RWPE1 (cell line): Measurements from ENCODE around the gene NCOA1.

Experiments
- CTCF ChIA-PET: fragments of 350-600 bp; sonication (Branson Sonifier 250); formaldehyde crosslinking; extraction: SDS; loops from one replicate; lab custom pipeline; 2021; lab: Yijun Ruan, JAX
- POLR2A ChIA-PET: fragments of 400-600 bp; formaldehyde crosslinking; extraction: SDS; loops from one replicate; lab custom pipeline; 2020; ENCODE audit warnings: antibody characterized with exemption; ENCODE audit not compliant: low non-redundant PET; lab: Yijun Ruan, JAX
- DNase-seq: peaks from one replicate; pipeline ENCODE4 v3.0.0; 2012; ENCODE audit warnings: low spot score
- H3K27ac ChIP-seq: fragments of 450-650 bp; 2 replicates; pipeline ENCODE4 v1.5.1; 2017
- CTCF ChIP-seq: fragments of 450-650 bp; conservative IDR thresholded peaks from 2 replicates; pipeline ENCODE4 v1.5.1; 2017; ENCODE audit warnings: low read depth, mild to moderate bottlenecking

Gene NCOA1

GRCh38 chr2:24809316-24810007, 318.4 kb downstream of the NCOA1 start:
- no peak overlapping the region for H3K27ac ChIP-seq
- no peak for TF ChIP-seq CTCF
- ChIA-PET CTCF (interaction anchor here (0.6 to 0.7 kb wide), 3 partner anchors 11 to 370 kb away, joined by 3 to 9 read pairs (median 3); no protein-coding TSS in a partner anchor), POLR2A (no interaction called here)
- DNase-seq: no peak

DNA sequence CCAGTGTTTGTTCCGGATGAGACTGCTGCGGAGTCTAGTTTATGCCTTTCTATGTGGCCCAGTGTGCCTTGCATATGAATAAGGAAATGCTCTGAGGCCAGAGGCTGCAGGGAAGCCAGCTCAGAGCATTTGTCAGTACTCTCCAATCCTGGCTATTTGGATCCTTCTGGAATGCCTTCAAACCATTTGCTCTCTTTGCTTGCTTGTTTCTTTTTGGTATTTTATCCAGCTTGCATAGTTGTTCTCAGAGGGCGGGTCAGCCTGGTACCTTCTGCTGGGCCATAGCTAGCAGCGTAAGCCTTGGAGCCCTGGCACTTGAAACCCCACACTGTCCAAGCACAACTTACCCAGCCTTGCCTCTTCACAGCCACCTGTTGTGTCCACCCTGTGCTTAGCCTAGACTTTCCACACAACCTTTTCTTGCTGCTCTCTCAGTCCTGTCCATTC, 322.7 kb downstream of the NCOA1 start:
- no peak overlapping the region for H3K27ac ChIP-seq
- no peak for DNase-seq
- POLR2A ChIA-PET: no interaction called here
- CTCF ChIA-PET: no interaction called here
- no peak for TF ChIP-seq CTCF

GRCh38 chr2:24814516-24814915, 323.5 kb downstream of the NCOA1 start:
- no peak for TF ChIP-seq CTCF
- ChIA-PET POLR2A (no interaction called here), CTCF (interaction anchor here (0.5 kb wide), 1 partner anchor 403 kb away, joined by 6 read pairs; no protein-coding TSS in a partner anchor)
- no peak for DNase-seq
- no peak overlapping the region for H3K27ac ChIP-seq

- H3K27ac ChIP-seq: no peak overlapping the region
- CTCF ChIA-PET: interaction anchor here (0.9 kb wide), 1 partner anchor 13 kb away, joined by 3 read pairs; no protein-coding TSS in a partner anchor
- POLR2A ChIA-PET: no interaction called here
These were observed 324.1 kb downstream of the NCOA1 start for GRCh38 chr2:24815171-24815570.

DNA sequence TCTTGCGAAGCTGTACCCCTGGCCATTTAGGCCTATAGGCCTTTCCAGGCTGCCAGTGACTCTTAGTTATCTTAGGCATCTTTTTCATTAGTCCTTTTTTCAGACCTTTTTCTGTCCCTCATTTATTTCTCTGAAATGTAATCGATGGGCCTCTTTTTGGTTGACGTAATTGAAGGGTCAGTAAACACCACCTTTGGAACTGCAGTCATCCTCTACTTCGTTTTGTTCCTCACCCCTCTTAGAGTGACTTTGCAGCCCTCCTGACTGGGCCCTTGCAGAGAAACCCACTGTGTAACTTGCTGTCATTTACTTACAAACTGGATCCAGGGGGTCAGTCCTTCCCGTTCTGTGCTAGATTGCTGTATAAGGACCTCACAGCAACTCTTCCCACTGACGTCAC, 325.4 kb downstream of the NCOA1 start:
- H3K27ac ChIP-seq: no peak overlapping the region
- ChIA-PET POLR2A (no interaction called here), CTCF (no interaction called here)
- DNase-seq: no peak
- no peak for TF ChIP-seq CTCF

More at GRCh38 chr2:24815171-24815570, 324.1 kb downstream of the NCOA1 start:
- DNase-seq: no peak
- TF ChIP-seq CTCF: no peak

GRCh38 chr2:24816884-24817283, 325.8 kb downstream of the NCOA1 start:
- CTCF ChIA-PET: no interaction called here
- TF ChIP-seq CTCF: no peak
- DNase-seq: no peak
- H3K27ac ChIP-seq: no peak overlapping the region
- POLR2A ChIA-PET: no interaction called here
